ENCODE measurements around the gene CDK13.

- TF ChIP-seq, protein P1, sequence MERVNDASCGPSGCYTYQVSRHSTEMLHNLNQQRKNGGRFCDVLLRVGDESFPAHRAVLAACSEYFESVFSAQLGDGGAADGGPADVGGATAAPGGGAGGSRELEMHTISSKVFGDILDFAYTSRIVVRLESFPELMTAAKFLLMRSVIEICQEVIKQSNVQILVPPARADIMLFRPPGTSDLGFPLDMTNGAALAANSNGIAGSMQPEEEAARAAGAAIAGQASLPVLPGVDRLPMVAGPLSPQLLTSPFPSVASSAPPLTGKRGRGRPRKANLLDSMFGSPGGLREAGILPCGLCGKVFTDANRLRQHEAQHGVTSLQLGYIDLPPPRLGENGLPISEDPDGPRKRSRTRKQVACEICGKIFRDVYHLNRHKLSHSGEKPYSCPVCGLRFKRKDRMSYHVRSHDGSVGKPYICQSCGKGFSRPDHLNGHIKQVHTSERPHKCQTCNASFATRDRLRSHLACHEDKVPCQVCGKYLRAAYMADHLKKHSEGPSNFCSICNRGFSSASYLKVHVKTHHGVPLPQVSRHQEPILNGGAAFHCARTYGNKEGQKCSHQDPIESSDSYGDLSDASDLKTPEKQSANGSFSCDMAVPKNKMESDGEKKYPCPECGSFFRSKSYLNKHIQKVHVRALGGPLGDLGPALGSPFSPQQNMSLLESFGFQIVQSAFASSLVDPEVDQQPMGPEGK (CRISPR knock-in tag; IDR thresholded peaks at IDR 0.05; ENCODE audit: borderline replicate concordance): no peak
- TF ChIP-seq ZFP3 (CRISPR knock-in tag; IDR thresholded peaks at IDR 0.05) (no peak), ZFP30 (CRISPR knock-in tag; IDR thresholded peaks at IDR 0.05) (no peak), POU6F1 (CRISPR knock-in tag; IDR thresholded peaks at IDR 0.05; ENCODE audit: borderline replicate concordance, low read depth) (no peak)
- TF ChIP-seq, protein P2, sequence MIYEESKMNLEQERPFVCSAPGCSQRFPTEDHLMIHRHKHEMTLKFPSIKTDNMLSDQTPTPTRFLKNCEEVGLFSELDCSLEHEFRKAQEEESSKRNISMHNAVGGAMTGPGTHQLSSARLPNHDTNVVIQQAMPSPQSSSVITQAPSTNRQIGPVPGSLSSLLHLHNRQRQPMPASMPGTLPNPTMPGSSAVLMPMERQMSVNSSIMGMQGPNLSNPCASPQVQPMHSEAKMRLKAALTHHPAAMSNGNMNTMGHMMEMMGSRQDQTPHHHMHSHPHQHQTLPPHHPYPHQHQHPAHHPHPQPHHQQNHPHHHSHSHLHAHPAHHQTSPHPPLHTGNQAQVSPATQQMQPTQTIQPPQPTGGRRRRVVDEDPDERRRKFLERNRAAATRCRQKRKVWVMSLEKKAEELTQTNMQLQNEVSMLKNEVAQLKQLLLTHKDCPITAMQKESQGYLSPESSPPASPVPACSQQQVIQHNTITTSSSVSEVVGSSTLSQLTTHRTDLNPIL (CRISPR knock-in tag; IDR thresholded peaks at IDR 0.05; ENCODE audit: low read depth): no peak
Measured at GRCh38 chr7:40024841-40025240, 74.8 kb downstream of the CDK13 start.
